Keratinocyte (primary cell): ENCODE measurements around the gene UTS2. TPM values are rescaled to one million over a fixed set of nuclear protein-coding genes. Genes with fewer than 3 reads are reported as not detected.

ENCODE experiments used
- DNase-seq: peaks from one replicate; pipeline ENCODE4 v3.0.0-alpha.2; 2011; ENCODE audit warnings: low read depth, missing footprints, low spot score
- FAIRE-seq: peaks from 2 replicates; lab custom pipeline; 2011; peaks lifted over from hg19 to GRCh38; lab: Jason Lieb, UNC
- H2AFZ ChIP-seq: 2 replicates; pipeline ENCODE4 v1.6.0; 2012; ENCODE audit warnings: low read length, control low read depth, inconsistent platforms; ENCODE audit not compliant: control insufficient read depth
- H3K27ac ChIP-seq: 2 replicates; pipeline ENCODE4 v1.5.1; 2011; ENCODE audit warnings: low read length; ENCODE audit not compliant: control insufficient read depth, insufficient read depth
- H3K27me3 ChIP-seq: 3 replicates; pipeline ENCODE4 v1.6.0; 2011; ENCODE audit warnings: low read length; ENCODE audit not compliant: control insufficient read depth, insufficient read depth; ENCODE audit errors: extremely low read depth
- H3K36me3 ChIP-seq, 2 experiments: 2 replicates in 1 of 2; 3 replicates in 1 of 2; pipeline ENCODE4 v1.5.1; 2011; ENCODE audit warnings: low read length in 2 of 2, mild to moderate bottlenecking in 1 of 2; ENCODE audit not compliant: control insufficient read depth in 2 of 2, insufficient read depth in 2 of 2; ENCODE audit errors: extremely low read depth in 1 of 2
- H3K4me1 ChIP-seq: 3 replicates; pipeline ENCODE4 v1.5.1; 2011; ENCODE audit warnings: low read length; ENCODE audit not compliant: control insufficient read depth, insufficient read depth; ENCODE audit errors: extremely low read depth
- H3K4me2 ChIP-seq: 3 replicates; pipeline ENCODE4 v1.6.0; 2011; ENCODE audit warnings: low read depth, low read length; ENCODE audit not compliant: control insufficient read depth, insufficient read depth; ENCODE audit errors: extremely low read depth
- H3K4me3 ChIP-seq, 3 experiments: fragments of 200-600 bp in 1 of 3; sonication (generic) in 1 of 3; 2 replicates in 2 of 3; 3 replicates in 1 of 3; pipeline ENCODE4 v1.5.1; 2011 to 2016; ENCODE audit warnings: low read length in 3 of 3, mild to moderate bottlenecking in 3 of 3, control low read depth in 2 of 3, inconsistent platforms in 1 of 3, low read depth in 1 of 3, mixed read lengths in 1 of 3, mixed run types in 1 of 3, moderate library complexity in 1 of 3; ENCODE audit not compliant: control insufficient read depth in 2 of 3, insufficient read depth in 2 of 3; ENCODE audit errors: extremely low read depth in 1 of 3
- H3K79me2 ChIP-seq: 2 replicates; pipeline ENCODE4 v1.6.0; 2012; ENCODE audit warnings: low read length; ENCODE audit not compliant: control insufficient read depth, insufficient read depth
- H3K9ac ChIP-seq: 3 replicates; pipeline ENCODE4 v1.6.0; 2011; ENCODE audit warnings: low read length; ENCODE audit not compliant: control insufficient read depth, insufficient read depth; ENCODE audit errors: extremely low read depth
- H3K9me1 ChIP-seq: 3 replicates; pipeline ENCODE4 v1.6.0; 2011; ENCODE audit warnings: low read length; ENCODE audit not compliant: control insufficient read depth, insufficient read depth; ENCODE audit errors: extremely low read depth
- H3K9me3 ChIP-seq: 2 replicates; pipeline ENCODE4 v1.5.1; 2012; ENCODE audit warnings: low read depth, low read length; ENCODE audit not compliant: control insufficient read depth
- H4K20me1 ChIP-seq: 3 replicates; pipeline ENCODE4 v1.6.0; 2011; ENCODE audit warnings: low read length; ENCODE audit not compliant: control insufficient read depth, insufficient read depth; ENCODE audit errors: extremely low read depth
- EZH2 ChIP-seq: IDR thresholded peaks from one replicate; pipeline ENCODE4 v1.6.1; 2012; ENCODE audit warnings: inconsistent platforms, mild to moderate bottlenecking, low read length, moderate library complexity
- dilution Hi-C: fragments of 300-500 bp; cut with MboI; formaldehyde crosslinking; loops from one replicate; pipeline ENCODE4 v1.7.0; 2020; ENCODE audit warnings: low sequenced_read_pairs; ENCODE audit not compliant: extremely low pct_ligation_motif_present
- polyA plus RNA-seq, 5 experiments: library from polyadenylated mRNA; depleted of rRNA in 3 of 5; stranded (reverse) in 3 of 5; stranded (forward) in 1 of 5; unstranded in 1 of 5; fragments of >200 nt; gene quantifications; 1 replicate in 1 of 5; 2 replicates in 3 of 5; 3 replicates in 1 of 5; pipeline versions ENCODE4 v1.2.1 to v1.2.3, GENCODE V29; 2011 to 2012; ENCODE audit warnings: missing spikeins in 2 of 5, low read depth in 1 of 5, low replicate concordance in 1 of 5
- TF ChIP-seq, protein P1 (sequence below), 3 experiments: IDR thresholded peaks in 1 of 3; conservative IDR thresholded peaks in 1 of 3; optimal IDR thresholded peaks in 1 of 3; 2 replicates in 2 of 3; 3 replicates in 1 of 3; pipeline versions ENCODE3 to v1.5.1; 2011; ENCODE audit warnings: low read length in 3 of 3, mild to moderate bottlenecking in 3 of 3, moderate library complexity in 2 of 3, control low read depth in 1 of 3, inconsistent platforms in 1 of 3; ENCODE audit not compliant: insufficient read depth in 2 of 3; ENCODE audit errors: extremely low read depth in 1 of 3

UTS2 gene
- polyA plus RNA-seq, 1 donor (not counting 4 experiments of a cell fraction or from before 2014, with no cell fraction given): not detected

- Histone ChIP-seq H3K36me3 (peaks cover 7 to 10% of the 10 kb centered on the region in 2 experiments), H3K9me3 (peaks cover 2% of the 10 kb centered on the region), H3K4me1 (peaks cover 5% of the 10 kb centered on the region), H4K20me1 (no peaks in the 10 kb centered on the region), H3K9ac (no peak overlapping the region), H3K79me2 (no peaks in the 10 kb centered on the region), H3K9me1 (no peaks in the 10 kb centered on the region), H3K4me3 (no peak overlapping the region), H3K4me2 (no peak overlapping the region), H3K27me3 (no peaks in the 10 kb centered on the region), H3K27ac (no peak overlapping the region), H2AFZ (no peak overlapping the region)
- no peak for DNase-seq
- FAIRE-seq: no peak
- TF ChIP-seq EZH2: no peak
- TF ChIP-seq, protein P1, sequence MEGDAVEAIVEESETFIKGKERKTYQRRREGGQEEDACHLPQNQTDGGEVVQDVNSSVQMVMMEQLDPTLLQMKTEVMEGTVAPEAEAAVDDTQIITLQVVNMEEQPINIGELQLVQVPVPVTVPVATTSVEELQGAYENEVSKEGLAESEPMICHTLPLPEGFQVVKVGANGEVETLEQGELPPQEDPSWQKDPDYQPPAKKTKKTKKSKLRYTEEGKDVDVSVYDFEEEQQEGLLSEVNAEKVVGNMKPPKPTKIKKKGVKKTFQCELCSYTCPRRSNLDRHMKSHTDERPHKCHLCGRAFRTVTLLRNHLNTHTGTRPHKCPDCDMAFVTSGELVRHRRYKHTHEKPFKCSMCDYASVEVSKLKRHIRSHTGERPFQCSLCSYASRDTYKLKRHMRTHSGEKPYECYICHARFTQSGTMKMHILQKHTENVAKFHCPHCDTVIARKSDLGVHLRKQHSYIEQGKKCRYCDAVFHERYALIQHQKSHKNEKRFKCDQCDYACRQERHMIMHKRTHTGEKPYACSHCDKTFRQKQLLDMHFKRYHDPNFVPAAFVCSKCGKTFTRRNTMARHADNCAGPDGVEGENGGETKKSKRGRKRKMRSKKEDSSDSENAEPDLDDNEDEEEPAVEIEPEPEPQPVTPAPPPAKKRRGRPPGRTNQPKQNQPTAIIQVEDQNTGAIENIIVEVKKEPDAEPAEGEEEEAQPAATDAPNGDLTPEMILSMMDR (optimal IDR thresholded peaks at IDR 0.05 in 1 of 3, IDR thresholded peaks at IDR 0.05 in 1 of 3, conservative IDR thresholded peaks at IDR 0.05 in 1 of 3; ENCODE audit: extremely low read depth in 1 of 3, insufficient read depth in 2 of 3, low read length in 3 of 3): no peak
- dilution Hi-C loops: no loop called here
These were observed 43.1 kb downstream of the UTS2 start for GRCh38 chr1:7809742-7810141.

GRCh38 chr1:7808253-7808844 lies 44.5 kb downstream of the UTS2 start:
- no peak overlapping the region for H3K27ac ChIP-seq
- peaks cover 5% of the 10 kb centered on the region for H3K4me1 ChIP-seq
- no peak overlapping the region for H3K4me2 ChIP-seq
- H3K27me3 ChIP-seq: no peaks in the 10 kb centered on the region
- H4K20me1 ChIP-seq: no peaks in the 10 kb centered on the region
- no peak overlapping the region for H3K4me3 ChIP-seq
- H3K9me3 ChIP-seq: no peaks in the 10 kb centered on the region
- TF ChIP-seq EZH2: no peak
- TF ChIP-seq, protein P1 (optimal IDR thresholded peaks at IDR 0.05 in 1 of 3, IDR thresholded peaks at IDR 0.05 in 1 of 3, conservative IDR thresholded peaks at IDR 0.05 in 1 of 3; ENCODE audit: extremely low read depth in 1 of 3, insufficient read depth in 2 of 3, low read length in 3 of 3): peak in 2 of 3 experiments; percentile 16 to 52
- DNase-seq (no peak), FAIRE-seq (no peak)
- H3K9me1 ChIP-seq: no peaks in the 10 kb centered on the region
- no peak overlapping the region for H2AFZ ChIP-seq
- H3K9ac ChIP-seq: no peak overlapping the region
- dilution Hi-C loops: no loop called here
- H3K36me3 ChIP-seq: peaks cover 8 to 10% of the 10 kb centered on the region in 2 experiments
- H3K79me2 ChIP-seq: no peaks in the 10 kb centered on the region
